Panc1 (cell line): ENCODE results near the gene CDH3.
A peak's percentile ranks its signal among the peaks of the same experiment; 100 is the strongest.

Experiments
- CTCF ChIP-seq: fragments of 450-650 bp; IDR thresholded peaks from 2 replicates; pipeline ENCODE4 v1.5.1; 2017; ENCODE audit warnings: mild to moderate bottlenecking
- POLR2AphosphoS5 ChIP-seq: IDR thresholded peaks from 2 replicates; pipeline ENCODE4 v1.6.1; 2012; ENCODE audit warnings: mild to moderate bottlenecking, low read depth, low read length, moderate library complexity
- REST ChIP-seq, 2 experiments: IDR thresholded peaks; 2 replicates each; pipeline ENCODE4 v1.6.1; 2011 to 2012; ENCODE audit warnings: low read depth in 2 of 2, control low read depth in 1 of 2, low read length in 1 of 2, mild to moderate bottlenecking in 1 of 2, moderate library complexity in 1 of 2; ENCODE audit not compliant: insufficient read depth in 1 of 2
- SIN3A ChIP-seq: IDR thresholded peaks from 2 replicates; pipeline ENCODE4 v1.6.1; 2012; ENCODE audit warnings: low read depth, mild to moderate bottlenecking, low read length, moderate library complexity, borderline replicate concordance; ENCODE audit not compliant: insufficient read depth
- TCF7L2 ChIP-seq: IDR thresholded peaks from 2 replicates; pipeline ENCODE4 v1.6.1; 2011; ENCODE audit warnings: mild to moderate bottlenecking, low read depth, low read length, inconsistent platforms

- peak; percentile 85 for TF ChIP-seq CTCF
- no peak for TF ChIP-seq POLR2AphosphoS5
- TF ChIP-seq SIN3A = no peak
- TF ChIP-seq TCF7L2 = no peak
- no peak for TF ChIP-seq REST (IDR thresholded peaks at IDR 0.05; ENCODE audit: insufficient read depth in 1 of 2, low read depth in 2 of 2, low read length in 1 of 2)
These were observed 59.2 kb downstream of the CDH3 start for GRCh38 chr16:68704232-68704867.
